ENCODE data around the gene SLCO3A1.
"Not testable (repeated sequence)": the region's sequence is repeated elsewhere in the genome, so short reads cannot be mapped to it uniquely, and the experiment has no call there.

SLCO3A1 gene

DNA sequence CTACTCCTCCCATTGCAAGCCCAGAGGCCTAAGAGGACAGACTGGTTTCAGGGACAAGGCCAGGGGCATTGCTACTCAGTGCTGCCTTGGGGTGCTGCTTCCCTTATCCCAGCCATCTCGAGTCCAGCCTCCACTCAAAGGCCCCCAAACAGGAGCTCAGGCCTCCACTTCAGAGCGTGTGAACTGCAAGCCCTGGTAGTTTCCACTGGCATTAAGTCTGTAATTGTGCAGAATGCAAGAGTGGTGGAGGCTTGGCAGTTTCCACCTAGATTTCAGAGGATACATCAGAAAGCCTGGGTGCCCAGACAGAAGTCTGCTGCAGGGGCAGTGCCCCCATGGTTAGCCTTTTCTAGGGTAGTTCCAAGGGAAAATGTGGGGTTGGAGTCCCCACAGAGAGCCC, 347.4 kb downstream of the SLCO3A1 start:
- CTCF ChIA-PET, result no interaction called here
- POLR2A ChIA-PET (ENCODE audit: low non-redundant PET), result no interaction called here
- TF ChIP-seq, protein P1, sequence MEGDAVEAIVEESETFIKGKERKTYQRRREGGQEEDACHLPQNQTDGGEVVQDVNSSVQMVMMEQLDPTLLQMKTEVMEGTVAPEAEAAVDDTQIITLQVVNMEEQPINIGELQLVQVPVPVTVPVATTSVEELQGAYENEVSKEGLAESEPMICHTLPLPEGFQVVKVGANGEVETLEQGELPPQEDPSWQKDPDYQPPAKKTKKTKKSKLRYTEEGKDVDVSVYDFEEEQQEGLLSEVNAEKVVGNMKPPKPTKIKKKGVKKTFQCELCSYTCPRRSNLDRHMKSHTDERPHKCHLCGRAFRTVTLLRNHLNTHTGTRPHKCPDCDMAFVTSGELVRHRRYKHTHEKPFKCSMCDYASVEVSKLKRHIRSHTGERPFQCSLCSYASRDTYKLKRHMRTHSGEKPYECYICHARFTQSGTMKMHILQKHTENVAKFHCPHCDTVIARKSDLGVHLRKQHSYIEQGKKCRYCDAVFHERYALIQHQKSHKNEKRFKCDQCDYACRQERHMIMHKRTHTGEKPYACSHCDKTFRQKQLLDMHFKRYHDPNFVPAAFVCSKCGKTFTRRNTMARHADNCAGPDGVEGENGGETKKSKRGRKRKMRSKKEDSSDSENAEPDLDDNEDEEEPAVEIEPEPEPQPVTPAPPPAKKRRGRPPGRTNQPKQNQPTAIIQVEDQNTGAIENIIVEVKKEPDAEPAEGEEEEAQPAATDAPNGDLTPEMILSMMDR (conservative IDR thresholded peaks at IDR 0.05; ENCODE audit: low read depth), result no peak
- no peak overlapping the region for H3K27ac ChIP-seq
- DNase-seq (ENCODE audit: low spot score), result no peak

DNA sequence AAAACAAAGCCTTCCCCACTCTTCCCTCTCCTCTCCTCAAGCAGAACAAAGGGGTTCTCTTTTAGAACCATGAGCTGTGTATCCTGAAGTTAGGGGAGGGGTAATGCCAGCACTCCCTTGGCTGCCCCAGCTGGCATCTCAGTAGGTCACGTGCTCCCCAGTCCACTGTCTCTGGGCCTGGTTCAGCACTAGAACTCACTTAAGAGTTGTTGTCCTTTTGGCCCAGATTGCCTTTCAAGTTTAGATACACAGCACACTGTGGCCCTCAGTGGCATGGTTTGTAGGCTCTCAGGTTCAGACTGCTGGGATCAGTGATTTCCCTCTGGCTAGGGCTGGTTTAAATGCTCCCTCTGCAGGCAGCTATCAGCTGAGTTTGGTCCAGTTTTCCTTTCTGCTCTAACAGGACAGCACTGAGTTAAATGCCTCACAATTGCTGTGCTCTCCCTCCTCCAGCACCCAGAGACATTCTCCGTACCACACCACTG, 351.8 kb downstream of the SLCO3A1 start:
- ChIA-PET POLR2A (ENCODE audit: low non-redundant PET) (no interaction called here), CTCF (interaction anchor here (1.0 kb wide), 1 partner anchor 108 kb away, joined by 3 read pairs; no protein-coding TSS in a partner anchor)
- DNase-seq (ENCODE audit: low spot score), result no peak
- H3K27ac ChIP-seq, result no peak overlapping the region
- TF ChIP-seq, protein P1 (conservative IDR thresholded peaks at IDR 0.05; ENCODE audit: low read depth), result no peak

DNA sequence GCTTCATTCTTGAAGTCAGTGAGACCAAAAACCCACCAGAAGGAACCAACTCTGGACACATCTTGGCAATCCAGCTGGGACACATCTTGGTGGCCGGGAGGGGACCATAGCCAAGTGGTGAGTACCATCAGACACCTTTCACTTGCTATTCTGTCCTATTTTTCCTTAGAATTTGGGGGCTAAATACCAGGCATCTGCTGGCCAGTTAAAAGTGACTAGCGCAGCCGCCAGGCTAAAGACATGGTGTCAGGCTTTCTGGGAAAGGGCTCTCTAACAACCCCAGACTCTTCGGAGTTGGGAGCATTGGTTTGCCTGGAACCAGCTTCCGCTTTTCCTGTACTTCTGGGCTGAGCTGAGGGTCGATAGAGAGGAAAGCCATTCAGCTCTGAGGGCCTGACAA, 354.1 kb downstream of the SLCO3A1 start:
- POLR2A ChIA-PET (ENCODE audit: low non-redundant PET); DNase-seq (ENCODE audit: low spot score); CTCF ChIA-PET; H3K27ac ChIP-seq: not testable (repeated sequence)
